OCI-M2 (cell line): Measurements from ENCODE around the gene SCCPDH.
"Not testable (repeated sequence)": the region's sequence is repeated elsewhere in the genome, so short reads cannot be mapped to it uniquely, and the experiment has no call there.

ENCODE experiments used
- DNase-seq: peaks from one replicate; lab custom pipeline; 2025; ENCODE audit not compliant: unreplicated experiment; lab: John Stamatoyannopoulos, UW

The SCCPDH gene

GRCh38 chr1:246703581-246703980, 20.6 kb upstream of the SCCPDH start:
- no peak for DNase-seq

GRCh38 chr1:246705368-246705767, 18.8 kb upstream of the SCCPDH start:
- no peak for DNase-seq

GRCh38 chr1:246708166-246708565, 16.0 kb upstream of the SCCPDH start:
- no peak for DNase-seq

GRCh38 chr1:246709196-246709595, 15.0 kb upstream of the SCCPDH start:
- DNase-seq = no peak

- no peak for DNase-seq
These were observed 14.4 kb upstream of the SCCPDH start for GRCh38 chr1:246709835-246710234.

GRCh38 chr1:246711548-246712003, 12.6 kb upstream of the SCCPDH start:
- DNase-seq = no peak

- DNase-seq = not testable (repeated sequence)
These were observed 11.8 kb upstream of the SCCPDH start for GRCh38 chr1:246712428-246712827.

- not testable (repeated sequence) for DNase-seq
These were observed 4.8 kb upstream of the SCCPDH start for GRCh38 chr1:246719361-246719760.

- not testable (repeated sequence) for DNase-seq
These were observed 3.4 kb upstream of the SCCPDH start for GRCh38 chr1:246720814-246721213.

GRCh38 chr1:246722720-246723119, 1.5 kb upstream of the SCCPDH start:
- DNase-seq = no peak

GRCh38 chr1:246724731-246725095, 504 bp downstream of the SCCPDH start:
- no peak for DNase-seq

- DNase-seq = no peak
These were observed 982 bp downstream of the SCCPDH start for GRCh38 chr1:246725191-246725590.

- DNase-seq = no peak
These were observed 2.1 kb downstream of the SCCPDH start for GRCh38 chr1:246726255-246726679.

- DNase-seq = no peak
These were observed 2.7 kb downstream of the SCCPDH start for GRCh38 chr1:246726881-246727280.

- DNase-seq = no peak
These were observed 3.4 kb downstream of the SCCPDH start for GRCh38 chr1:246727594-246727993.

GRCh38 chr1:246728311-246728710, 4.1 kb downstream of the SCCPDH start:
- DNase-seq = no peak

- DNase-seq = not testable (repeated sequence)
These were observed 4.8 kb downstream of the SCCPDH start for GRCh38 chr1:246729040-246729439.

- no peak for DNase-seq
These were observed 6.6 kb downstream of the SCCPDH start for GRCh38 chr1:246730839-246731238.

GRCh38 chr1:246731873-246732272, 7.7 kb downstream of the SCCPDH start:
- not testable (repeated sequence) for DNase-seq

- no peak for DNase-seq
These were observed 9.5 kb downstream of the SCCPDH start for GRCh38 chr1:246733704-246734103.

GRCh38 chr1:246734866-246735265, 10.7 kb downstream of the SCCPDH start:
- no peak for DNase-seq

- no peak for DNase-seq
These were observed 11.5 kb downstream of the SCCPDH start for GRCh38 chr1:246735735-246736134.

GRCh38 chr1:246742396-246742795, 18.2 kb downstream of the SCCPDH start:
- DNase-seq = no peak

- DNase-seq = not testable (repeated sequence)
These were observed 21.9 kb downstream of the SCCPDH start for GRCh38 chr1:246746155-246746554.
